ENCODE measurements around the gene TBC1D7.

DNA sequence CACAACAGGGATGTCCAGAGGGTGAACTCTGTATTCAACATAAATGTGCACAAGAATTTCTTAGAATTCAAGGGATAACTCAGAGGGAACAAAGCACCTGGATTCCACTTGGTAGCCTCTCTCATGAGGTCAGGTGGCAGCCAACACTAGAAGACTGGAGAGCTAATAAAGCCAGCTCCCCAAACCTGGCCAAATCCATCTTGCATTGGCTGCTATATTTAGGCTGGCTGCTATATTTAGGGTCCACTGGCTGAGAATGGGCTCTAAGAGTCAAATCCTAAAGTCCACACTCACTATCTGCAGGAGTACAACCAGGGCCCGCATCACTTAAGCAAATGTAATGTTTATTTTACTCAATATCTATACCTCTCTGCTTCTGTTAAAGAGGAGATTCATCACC lies 20.0 kb downstream of the TBC1D7 start:
- TF ChIP-seq POLR2A (IDR thresholded peaks at IDR 0.05; ENCODE audit: low read length) (no peak), KDM5A (IDR thresholded peaks at IDR 0.05) (no peak), NFE2L2 (conservative IDR thresholded peaks at IDR 0.05; ENCODE audit: low read length) (no peak), JUN (IDR thresholded peaks at IDR 0.05) (no peak), MYC (IDR thresholded peaks at IDR 0.05; ENCODE audit: borderline replicate concordance, low read length) (no peak)
- TF ChIP-seq, protein P1, sequence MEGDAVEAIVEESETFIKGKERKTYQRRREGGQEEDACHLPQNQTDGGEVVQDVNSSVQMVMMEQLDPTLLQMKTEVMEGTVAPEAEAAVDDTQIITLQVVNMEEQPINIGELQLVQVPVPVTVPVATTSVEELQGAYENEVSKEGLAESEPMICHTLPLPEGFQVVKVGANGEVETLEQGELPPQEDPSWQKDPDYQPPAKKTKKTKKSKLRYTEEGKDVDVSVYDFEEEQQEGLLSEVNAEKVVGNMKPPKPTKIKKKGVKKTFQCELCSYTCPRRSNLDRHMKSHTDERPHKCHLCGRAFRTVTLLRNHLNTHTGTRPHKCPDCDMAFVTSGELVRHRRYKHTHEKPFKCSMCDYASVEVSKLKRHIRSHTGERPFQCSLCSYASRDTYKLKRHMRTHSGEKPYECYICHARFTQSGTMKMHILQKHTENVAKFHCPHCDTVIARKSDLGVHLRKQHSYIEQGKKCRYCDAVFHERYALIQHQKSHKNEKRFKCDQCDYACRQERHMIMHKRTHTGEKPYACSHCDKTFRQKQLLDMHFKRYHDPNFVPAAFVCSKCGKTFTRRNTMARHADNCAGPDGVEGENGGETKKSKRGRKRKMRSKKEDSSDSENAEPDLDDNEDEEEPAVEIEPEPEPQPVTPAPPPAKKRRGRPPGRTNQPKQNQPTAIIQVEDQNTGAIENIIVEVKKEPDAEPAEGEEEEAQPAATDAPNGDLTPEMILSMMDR (IDR thresholded peaks at IDR 0.05): no peak
- TF ChIP-seq, protein P2, sequence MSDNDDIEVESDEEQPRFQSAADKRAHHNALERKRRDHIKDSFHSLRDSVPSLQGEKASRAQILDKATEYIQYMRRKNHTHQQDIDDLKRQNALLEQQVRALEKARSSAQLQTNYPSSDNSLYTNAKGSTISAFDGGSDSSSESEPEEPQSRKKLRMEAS (IDR thresholded peaks at IDR 0.05): no peak

All from A549 (cell line).